GM18858 (cell line): Measurements from ENCODE around the gene HIVEP3.

Experiments
- ATAC-seq: cut with Tn5 transposase; IDR thresholded peaks from one replicate; pipeline ENCODE4 v1.9.1; 2021; ENCODE audit not compliant: unreplicated experiment

Gene HIVEP3

DNA sequence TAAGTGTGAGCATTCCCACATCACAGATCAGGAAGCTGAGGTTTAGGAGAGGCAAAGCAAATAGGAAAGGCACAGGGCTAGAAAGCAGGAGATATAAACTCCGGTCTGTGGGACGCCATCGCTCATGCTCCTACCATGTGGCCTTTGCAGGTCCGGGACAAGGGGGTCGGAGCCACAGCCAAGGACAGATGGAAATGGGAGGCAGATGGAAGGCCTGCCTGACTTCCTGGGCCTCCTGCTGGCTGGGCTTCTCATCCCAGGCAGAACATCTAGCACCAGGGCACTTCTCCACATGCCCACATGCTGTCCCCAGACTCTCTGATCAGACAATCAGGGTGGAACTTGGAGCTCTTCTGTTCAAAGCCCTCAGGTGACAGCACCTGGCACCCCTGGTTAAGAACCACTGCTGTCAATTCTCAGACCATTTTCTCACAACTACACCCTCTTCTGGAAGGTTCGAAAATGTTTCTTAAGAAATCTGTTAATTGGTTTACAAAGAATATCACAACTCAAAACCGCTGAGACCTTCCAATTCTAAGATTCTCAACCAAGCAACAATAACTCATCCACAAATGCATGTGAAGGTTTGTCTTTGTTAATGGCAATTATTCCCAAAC lies 260.9 kb downstream of the HIVEP3 start:
- no peak for ATAC-seq

DNA sequence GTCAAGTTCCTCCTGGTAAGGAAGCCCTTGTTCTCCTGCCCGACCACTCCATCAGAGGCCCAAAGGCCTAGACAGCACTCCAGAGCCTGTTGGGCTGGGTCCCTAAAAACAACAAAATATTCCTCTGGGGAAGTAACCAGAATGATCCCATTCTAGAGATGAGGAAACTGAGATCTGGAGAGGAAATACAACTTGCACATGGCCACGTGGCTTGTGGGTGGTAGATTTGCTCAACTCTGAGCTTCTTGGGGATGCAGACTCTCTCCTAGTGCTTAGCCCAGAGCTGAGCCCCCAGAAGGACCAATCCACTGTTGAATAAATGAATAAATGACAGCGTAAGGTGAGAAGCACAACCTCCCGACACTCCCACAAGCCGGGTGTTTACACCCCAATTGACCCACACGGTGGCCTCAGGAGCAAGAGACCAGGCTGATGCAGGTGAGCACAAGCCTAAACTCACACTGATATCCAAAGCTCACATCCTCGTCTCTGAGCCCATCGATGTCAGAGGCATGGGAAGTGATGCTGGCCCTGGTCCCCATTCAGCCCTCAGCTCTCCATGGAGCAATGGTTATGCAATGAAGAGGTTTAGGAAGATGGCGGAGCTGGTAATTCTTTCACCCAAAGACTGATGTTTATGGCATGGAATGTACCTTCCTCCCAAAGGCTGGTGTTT lies 261.8 kb downstream of the HIVEP3 start:
- no peak for ATAC-seq

DNA sequence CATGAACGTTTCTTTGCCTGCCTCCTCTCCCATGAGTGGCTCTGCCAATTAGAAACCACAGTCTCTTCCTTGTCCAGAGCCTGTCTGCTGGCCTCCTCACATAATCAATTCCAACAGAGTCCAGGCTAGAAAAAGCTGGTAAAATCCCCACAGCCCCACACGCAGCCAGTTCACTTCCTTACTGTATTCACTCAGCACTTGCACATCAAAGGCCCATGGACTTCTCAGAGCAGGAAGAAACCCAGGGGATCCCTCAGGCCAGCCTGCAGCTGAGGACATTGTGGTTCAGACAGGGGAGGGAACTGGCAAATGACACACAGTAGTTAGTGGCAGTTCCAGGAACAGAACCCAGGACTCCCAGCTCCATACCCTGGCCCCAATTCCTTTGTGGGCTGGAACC lies 262.7 kb downstream of the HIVEP3 start:
- ATAC-seq, result no peak

GRCh38 chr1:41655632-41656031 lies 263.1 kb downstream of the HIVEP3 start:
- ATAC-seq, result no peak

DNA sequence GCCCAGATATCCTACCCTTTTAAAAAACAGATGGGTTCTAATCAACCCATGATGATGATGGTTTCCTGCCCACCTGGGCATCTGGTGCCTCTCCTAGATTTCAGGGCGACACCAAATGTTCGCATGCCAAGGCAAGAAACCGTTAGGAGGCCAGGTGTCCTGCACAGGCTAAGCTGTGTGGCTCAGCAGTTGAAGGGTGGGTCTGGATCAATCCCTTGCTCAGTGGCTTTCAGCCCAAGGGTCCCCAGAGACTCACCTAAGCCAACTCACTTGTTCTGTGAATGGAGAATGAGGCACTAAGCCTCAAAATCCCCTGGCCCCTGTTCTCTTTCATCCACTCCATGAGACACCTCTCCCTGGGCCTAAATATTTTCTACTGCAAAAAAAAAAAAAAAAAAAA lies 265.1 kb downstream of the HIVEP3 start:
- ATAC-seq, result no peak

GRCh38 chr1:41652384-41653265 lies 266.1 kb downstream of the HIVEP3 start:
- no peak for ATAC-seq

GRCh38 chr1:41650028-41650880 lies 268.5 kb downstream of the HIVEP3 start:
- no peak for ATAC-seq

GRCh38 chr1:41649396-41650027 lies 269.2 kb downstream of the HIVEP3 start:
- no peak for ATAC-seq

DNA sequence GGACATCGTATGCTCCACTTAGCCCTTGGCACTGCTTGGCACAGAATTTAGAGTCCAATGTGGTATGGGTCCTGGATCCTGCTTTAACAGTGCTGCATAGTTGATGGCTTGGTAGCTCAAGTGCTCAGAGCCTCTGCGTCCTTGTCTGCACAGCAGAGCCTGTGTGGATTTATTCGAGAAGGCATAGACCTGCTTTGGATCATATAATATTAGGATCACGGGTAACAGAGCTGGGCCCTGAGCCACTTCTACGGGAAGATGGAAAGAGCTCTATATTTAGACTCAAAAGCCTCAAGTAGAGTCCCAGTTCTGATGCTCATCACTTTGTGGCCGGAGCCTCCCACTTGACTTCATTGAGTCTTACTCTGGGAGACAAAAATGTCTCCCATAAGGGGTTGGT lies 269.9 kb downstream of the HIVEP3 start:
- no peak for ATAC-seq

DNA sequence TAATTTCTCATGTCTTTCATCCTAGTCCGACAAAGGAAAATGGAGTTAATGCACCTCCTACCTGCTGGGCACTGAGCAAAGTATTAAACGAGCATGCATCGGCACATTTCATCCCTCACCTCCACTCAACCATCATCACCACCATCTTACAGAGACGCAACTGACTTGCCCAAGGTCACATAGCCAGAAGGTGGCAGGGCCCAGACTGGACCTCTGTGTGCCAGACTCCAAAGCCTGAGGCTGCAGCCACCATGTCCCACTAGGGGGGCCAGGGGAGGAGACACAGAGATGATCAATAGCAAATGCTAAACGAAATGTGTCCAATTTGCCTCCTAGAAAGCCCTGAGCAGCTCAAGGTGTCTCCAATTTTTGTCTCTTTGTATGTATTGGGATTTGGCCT lies 270.5 kb downstream of the HIVEP3 start:
- no peak for ATAC-seq

DNA sequence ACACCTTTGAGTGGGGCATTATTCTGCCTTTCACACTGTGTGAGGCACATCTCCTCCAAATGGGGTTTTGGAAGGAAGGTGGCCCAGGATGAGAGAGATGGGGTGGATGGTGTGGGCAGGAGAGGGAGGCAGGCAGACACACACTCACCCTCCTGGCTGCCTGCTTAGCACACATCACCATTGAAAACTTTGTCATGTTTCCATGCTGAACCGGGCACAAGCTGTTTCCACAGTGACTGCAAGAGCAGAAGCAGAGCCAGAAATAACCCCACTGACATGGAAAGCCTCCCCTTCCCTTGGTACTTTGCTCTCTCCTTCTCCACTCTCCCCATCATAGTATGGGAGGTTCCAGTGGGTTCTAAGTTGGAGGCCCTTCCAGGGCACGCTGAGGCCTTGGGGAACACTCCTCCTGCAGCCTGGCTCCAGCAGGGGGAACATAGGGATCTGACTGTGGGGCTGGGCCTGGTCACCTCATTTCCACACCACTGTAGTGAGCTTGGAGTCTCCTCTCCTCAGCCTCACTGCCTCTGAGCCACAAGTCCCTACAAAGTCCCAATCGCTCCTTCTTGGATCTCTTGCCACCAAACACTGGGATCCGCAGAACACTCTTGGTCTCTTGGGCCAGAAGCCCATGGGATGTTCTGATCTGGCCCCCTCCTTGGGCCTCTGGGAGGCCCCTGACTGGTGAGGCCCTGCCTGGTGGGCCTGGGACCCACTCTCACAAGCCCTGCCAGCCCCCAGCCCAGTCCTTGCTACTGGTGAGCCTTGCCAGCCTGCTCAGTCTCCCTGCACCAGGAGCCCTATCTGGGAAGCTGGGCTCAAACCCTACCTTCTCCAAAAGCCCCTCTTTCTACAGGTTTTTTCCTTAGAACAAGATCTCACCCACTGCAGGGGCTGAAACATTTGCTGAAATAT lies 271.2 kb downstream of the HIVEP3 start:
- ATAC-seq, result no peak

GRCh38 chr1:41646186-41646585 lies 272.5 kb downstream of the HIVEP3 start:
- no peak for ATAC-seq

GRCh38 chr1:41645062-41645461 lies 273.7 kb downstream of the HIVEP3 start:
- ATAC-seq, result no peak

- no peak for ATAC-seq
Measured at GRCh38 chr1:41642922-41643821, 275.6 kb downstream of the HIVEP3 start.

GRCh38 chr1:41641941-41642527 lies 276.7 kb downstream of the HIVEP3 start:
- no peak for ATAC-seq

GRCh38 chr1:41641475-41641814 lies 277.3 kb downstream of the HIVEP3 start:
- ATAC-seq, result no peak

DNA sequence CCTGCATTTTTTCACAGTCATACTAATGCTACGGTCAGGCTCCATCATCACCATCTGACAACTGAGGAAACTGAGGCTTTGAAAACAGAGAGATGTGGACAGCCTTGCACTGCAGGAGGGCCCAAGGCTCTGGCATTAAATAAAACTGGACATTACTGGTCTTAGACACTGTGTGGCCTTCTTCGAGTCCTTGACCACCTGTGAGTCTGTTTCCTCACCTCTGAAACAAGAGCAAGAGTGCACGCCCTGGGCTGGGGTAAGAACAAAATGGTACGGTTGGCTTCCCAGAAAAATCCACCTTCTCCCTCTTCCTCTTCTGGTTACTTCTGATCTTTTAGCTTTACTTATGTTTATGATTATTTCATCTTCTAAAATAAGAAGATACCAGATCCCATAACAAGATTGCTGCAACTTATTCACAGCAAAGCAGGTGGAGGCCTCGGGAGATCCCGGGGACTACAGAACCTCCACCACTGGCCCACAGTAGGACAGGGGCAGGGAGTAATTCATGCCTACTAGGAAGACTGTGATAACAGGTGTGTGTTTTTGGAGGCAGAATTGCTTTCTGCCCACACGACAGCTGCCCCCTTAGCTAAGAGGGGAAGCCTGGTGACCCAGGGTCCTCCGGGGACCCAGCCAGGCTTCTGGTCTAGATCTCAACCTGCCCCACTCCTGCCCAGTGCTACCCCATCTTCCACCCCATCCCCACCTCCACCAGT lies 277.8 kb downstream of the HIVEP3 start:
- ATAC-seq, result no peak
